Endothelial cell of umbilical vein (primary cell): ENCODE results near the gene PTPRD. TPM values are rescaled to one million over a fixed set of nuclear protein-coding genes. Genes with fewer than 3 reads are reported as not detected.

ENCODE experiments used
- BruUV-seq: library from RNA; stranded (reverse); fragments of 400-500 nt; replicated peaks from 2 replicates; lab custom pipeline; 2021; lab: Mats Ljungman, UMichigan
- CTCF ChIA-PET: fragments of 300-600, 350-600 bp; sonication (Branson Sonifier 250); formaldehyde crosslinking; loops from one replicate; lab custom pipeline; 2021; ENCODE audit warnings: antibody characterized with exemption, inconsistent platforms; lab: Charles Lee
- POLR2A ChIA-PET: fragments of 300-600, 350-600 bp; sonication (Branson Sonifier 250); formaldehyde crosslinking; loops from one replicate; lab custom pipeline; 2021; ENCODE audit warnings: antibody characterized with exemption, inconsistent platforms; lab: Charles Lee
- DNase-seq: peaks from one replicate; pipeline ENCODE4 v3.0.0-alpha.2; 2011; ENCODE audit warnings: low read depth, low spot score
- FAIRE-seq: peaks from 2 replicates; lab custom pipeline; 2011; peaks lifted over from hg19 to GRCh38; lab: Jason Lieb, UNC
- H2AFZ ChIP-seq: 2 replicates; pipeline ENCODE4 v1.6.0; 2012; ENCODE audit warnings: low read depth, low read length, control low read depth, inconsistent platforms
- H3K27ac ChIP-seq: 2 replicates; pipeline ENCODE4 v1.5.1; 2011; ENCODE audit warnings: low read depth, mild to moderate bottlenecking, control low read depth, low read length, moderate library complexity; ENCODE audit not compliant: insufficient read depth
- H3K27me3 ChIP-seq, 2 experiments: 2 replicates each; pipeline versions ENCODE4 v1.6.0 to v1.6.1; 2011; ENCODE audit warnings: low read length in 2 of 2, mixed read lengths in 1 of 2; ENCODE audit not compliant: control insufficient read depth in 2 of 2, insufficient read depth in 2 of 2
- H3K36me3 ChIP-seq, 2 experiments: 2 replicates in 1 of 2; 3 replicates in 1 of 2; pipeline ENCODE4 v1.5.1; 2011; ENCODE audit warnings: low read length in 2 of 2, mild to moderate bottlenecking in 1 of 2, moderate library complexity in 1 of 2; ENCODE audit not compliant: control insufficient read depth in 2 of 2, insufficient read depth in 2 of 2; ENCODE audit errors: extremely low read depth in 1 of 2
- H3K4me1 ChIP-seq: 3 replicates; pipeline ENCODE4 v1.5.1; 2011; ENCODE audit warnings: mild to moderate bottlenecking, low read length; ENCODE audit not compliant: control insufficient read depth, insufficient read depth; ENCODE audit errors: extremely low read depth
- H3K4me2 ChIP-seq: 2 replicates; pipeline ENCODE4 v1.6.1; 2011; ENCODE audit warnings: low read length, control low read depth, mixed read lengths; ENCODE audit not compliant: insufficient read depth
- H3K4me3 ChIP-seq, 3 experiments: fragments of 200-600 bp in 1 of 3; sonication (generic), shearing (Covaris generic) in 1 of 3; replicated peaks in 1 of 3; 2 replicates each; pipeline ENCODE4 v1.5.1; 2011 to 2016; ENCODE audit warnings: control low read depth in 3 of 3, low read length in 3 of 3, mild to moderate bottlenecking in 2 of 3, inconsistent platforms in 1 of 3, low read depth in 1 of 3, moderate library complexity in 1 of 3; ENCODE audit not compliant: insufficient read depth in 1 of 3
- H3K79me2 ChIP-seq: 2 replicates; pipeline ENCODE4 v1.6.0; 2012; ENCODE audit warnings: low read length, inconsistent platforms; ENCODE audit not compliant: control insufficient read depth, insufficient read depth
- H3K9ac ChIP-seq: replicated peaks from 2 replicates; pipeline ENCODE3; 2011; ENCODE audit warnings: low read length, control low read depth; ENCODE audit not compliant: insufficient read depth; ENCODE audit errors: extremely low read depth
- H3K9me1 ChIP-seq: replicated peaks from 3 replicates; pipeline ENCODE4 v1.6.0; 2011; ENCODE audit warnings: mild to moderate bottlenecking, low read length; ENCODE audit not compliant: control insufficient read depth, insufficient read depth; ENCODE audit errors: extremely low read depth
- H3K9me3 ChIP-seq: replicated peaks from 2 replicates; pipeline ENCODE4 v1.5.1; 2012; ENCODE audit warnings: low read length, inconsistent platforms; ENCODE audit not compliant: control insufficient read depth, insufficient read depth
- H4K20me1 ChIP-seq: replicated peaks from 2 replicates; pipeline ENCODE3; 2011; ENCODE audit warnings: mild to moderate bottlenecking, low read length; ENCODE audit not compliant: control insufficient read depth, insufficient read depth; ENCODE audit errors: extremely low read depth
- CTCF ChIP-seq, 2 donors: IDR thresholded peaks; 1 replicate in 1 of 2; 2 replicates in 1 of 2; pipeline ENCODE4 v1.5.1; 2011; ENCODE audit warnings: low read length in 2 of 2, mild to moderate bottlenecking in 2 of 2, moderate library complexity in 2 of 2, control low read depth in 1 of 2, inconsistent platforms in 1 of 2, low read depth in 1 of 2; ENCODE audit not compliant: insufficient read depth in 1 of 2; ENCODE audit errors: extremely low read depth in 1 of 2
- JUN ChIP-seq: IDR thresholded peaks from 2 replicates; pipeline ENCODE4 v1.6.1; 2011; ENCODE audit warnings: borderline replicate concordance, low read depth; ENCODE audit not compliant: insufficient read length, insufficient read depth
- MAX ChIP-seq: IDR thresholded peaks from 2 replicates; pipeline ENCODE4 v1.6.1; 2011; ENCODE audit not compliant: insufficient read depth, insufficient read length
- POLR2A ChIP-seq: IDR thresholded peaks from 2 replicates; pipeline ENCODE4 v1.6.1; 2012; ENCODE audit warnings: low read depth, mild to moderate bottlenecking, control low read depth, low read length
- POLR2AphosphoS5 ChIP-seq: IDR thresholded peaks from 2 replicates; pipeline ENCODE4 v1.6.1; 2012; ENCODE audit warnings: low read depth, mild to moderate bottlenecking, control low read depth, low read length, moderate library complexity; ENCODE audit not compliant: insufficient read depth
- dilution Hi-C: fragments of 300-500 bp; cut with MboI; formaldehyde crosslinking; loops from one replicate; pipeline ENCODE4 v1.15.0; 2019; ENCODE audit warnings: low sequenced_read_pairs; ENCODE audit not compliant: extremely low pct_ligation_motif_present
- intact Hi-C: fragments of 100-400 bp; cut with micrococcal nuclease; formaldehyde crosslinking; loops from one replicate; pipeline ENCODE4 v1.10.0; 2022
- polyA plus RNA-seq, 4 experiments: library from polyadenylated mRNA; depleted of rRNA in 3 of 4; stranded (reverse) in 3 of 4; unstranded in 1 of 4; fragments of >200 nt; gene quantifications; 2 replicates each; pipeline versions ENCODE4 v1.2.1 to v1.2.3, GENCODE V29; 2011 to 2012; ENCODE audit warnings: missing spikeins in 1 of 4
- total RNA-seq: library from RNA; stranded (reverse); gene quantifications from 2 replicates; pipeline ENCODE4 v1.2.3, GENCODE V29; 2021

The PTPRD gene
- total and polyA plus RNA-seq, 2 donors (not counting 3 experiments of a cell fraction or from before 2014, with no cell fraction given) = 5.5 to 5.7 TPM

GRCh38 chr9:8515748-8516147 lies 2097.1 kb downstream of the PTPRD start:
- no peaks in the 10 kb centered on the region for H3K9me1 ChIP-seq
- H3K9me3 ChIP-seq = no peaks in the 10 kb centered on the region
- no peaks in the 10 kb centered on the region for H3K36me3 ChIP-seq
- BruUV-seq = no TSS peak
- H3K4me3 ChIP-seq = no peak overlapping the region
- TF ChIP-seq MAX = no peak
- no peak for TF ChIP-seq POLR2A
- no peak for TF ChIP-seq CTCF (IDR thresholded peaks at IDR 0.05; ENCODE audit: extremely low read depth in 1 of 2, insufficient read depth in 1 of 2, low read depth in 1 of 2, low read length in 2 of 2)
- no peak for TF ChIP-seq POLR2AphosphoS5
- no peaks in the 10 kb centered on the region for H4K20me1 ChIP-seq
- no peaks in the 10 kb centered on the region for H3K4me1 ChIP-seq
- H3K27me3 ChIP-seq = no peaks in the 10 kb centered on the region
- no peak overlapping the region for H3K27ac ChIP-seq
- DNase-seq (no peak), FAIRE-seq (no peak)
- dilution Hi-C loops = no loop called here
- POLR2A ChIA-PET = no interaction called here
- intact Hi-C loops = no loop called here
- H3K79me2 ChIP-seq = no peaks in the 10 kb centered on the region
- CTCF ChIA-PET = no interaction called here
- H3K4me2 ChIP-seq = no peak overlapping the region
- no peak overlapping the region for H2AFZ ChIP-seq
- H3K9ac ChIP-seq = no peak overlapping the region

- H3K4me1 ChIP-seq = no peaks in the 10 kb centered on the region
- no peaks in the 10 kb centered on the region for H4K20me1 ChIP-seq
- no peak overlapping the region for H3K9ac ChIP-seq
- no peak overlapping the region for H3K4me3 ChIP-seq
- H3K27ac ChIP-seq = no peak overlapping the region
- H2AFZ ChIP-seq = no peak overlapping the region
- no peaks in the 10 kb centered on the region for H3K36me3 ChIP-seq
- TF ChIP-seq JUN = no peak
- no peaks in the 10 kb centered on the region for H3K9me3 ChIP-seq
- H3K4me2 ChIP-seq = no peak overlapping the region
- dilution Hi-C loops = no loop called here
- no peaks in the 10 kb centered on the region for H3K9me1 ChIP-seq
- no TSS peak for BruUV-seq
- intact Hi-C loops = no loop called here
- no peaks in the 10 kb centered on the region for H3K79me2 ChIP-seq
- no peak for DNase-seq
- CTCF ChIA-PET = no interaction called here
- H3K27me3 ChIP-seq = no peaks in the 10 kb centered on the region
- POLR2A ChIA-PET = no interaction called here
- FAIRE-seq = no peak
Observed at GRCh38 chr9:8514760-8515159, 2098.0 kb downstream of the PTPRD start.
